ENCODE results near the gene KANSL1. TPM values are rescaled to one million over a fixed set of nuclear protein-coding genes. Genes with fewer than 3 reads are reported as not detected.

The KANSL1 gene
- total and polyA plus RNA-seq, 2 donors (not counting 1 experiment from before 2014, with no cell fraction given), result 36.8 to 233 TPM

- DNase-seq (peak; percentile 57), ATAC-seq (ENCODE audit: low read depth) (peak; percentile 43)
- H3K4me2 ChIP-seq (replicated peaks; ENCODE audit: low read depth, low read length, poor library complexity, severe bottlenecking), result peak overlapping the region; percentile 42
- no peak overlapping the region for H3K9ac ChIP-seq (ENCODE audit: low read length)
- Mint-ChIP-seq H3K9me3 (ENCODE audit: insufficient read depth) (no peaks in the 10 kb centered on the region), H3K4me3 (peak overlapping the region; percentile 61), H3K27me3 (no peaks in the 10 kb centered on the region), H3K4me1 (peaks cover 79% of the 10 kb centered on the region), H3K27ac (peak overlapping the region; percentile 27)
- 73% methylated on average over 10 of the region's 11 CpGs for WGBS (ENCODE audit: insufficient coverage)
- no peaks in the 10 kb centered on the region for H3K9me3 ChIP-seq (ENCODE audit: control extremely low read depth in 1 of 3, control insufficient read depth in 2 of 3, insufficient read depth in 1 of 3, low read length in 2 of 3)
- intact Hi-C loops (cut with micrococcal nuclease), result loop anchor here (5.0 kb wide), 1 partner anchor 37 kb away; no protein-coding TSS in a partner anchor
- peaks cover 0 to 2% of the 10 kb centered on the region in 2 experiments for H3K36me3 ChIP-seq (replicated peaks in 1 of 2; ENCODE audit: control extremely low read depth in 1 of 2, control insufficient read depth in 1 of 2, extremely low read depth in 1 of 2, insufficient read depth in 2 of 2, low read length in 1 of 2)
- ChIA-PET CTCF (interaction anchor here (1.1 to 3.5 kb wide), 4 partner anchors 10 to 135 kb away, joined by 3 to 14 read pairs (median 4); partner anchors contain the start of gene KANSL1), POLR2A (no interaction called here)
- peaks cover 99% of the 10 kb centered on the region for H3K79me2 ChIP-seq (ENCODE audit: control insufficient read depth, insufficient read depth, low read length)
- TF ChIP-seq EZH2 (IDR thresholded peaks at IDR 0.05; ENCODE audit: borderline replicate concordance, insufficient read depth, low read depth, low read length, poor library complexity, severe bottlenecking), result no peak
- TF ChIP-seq, protein P1, sequence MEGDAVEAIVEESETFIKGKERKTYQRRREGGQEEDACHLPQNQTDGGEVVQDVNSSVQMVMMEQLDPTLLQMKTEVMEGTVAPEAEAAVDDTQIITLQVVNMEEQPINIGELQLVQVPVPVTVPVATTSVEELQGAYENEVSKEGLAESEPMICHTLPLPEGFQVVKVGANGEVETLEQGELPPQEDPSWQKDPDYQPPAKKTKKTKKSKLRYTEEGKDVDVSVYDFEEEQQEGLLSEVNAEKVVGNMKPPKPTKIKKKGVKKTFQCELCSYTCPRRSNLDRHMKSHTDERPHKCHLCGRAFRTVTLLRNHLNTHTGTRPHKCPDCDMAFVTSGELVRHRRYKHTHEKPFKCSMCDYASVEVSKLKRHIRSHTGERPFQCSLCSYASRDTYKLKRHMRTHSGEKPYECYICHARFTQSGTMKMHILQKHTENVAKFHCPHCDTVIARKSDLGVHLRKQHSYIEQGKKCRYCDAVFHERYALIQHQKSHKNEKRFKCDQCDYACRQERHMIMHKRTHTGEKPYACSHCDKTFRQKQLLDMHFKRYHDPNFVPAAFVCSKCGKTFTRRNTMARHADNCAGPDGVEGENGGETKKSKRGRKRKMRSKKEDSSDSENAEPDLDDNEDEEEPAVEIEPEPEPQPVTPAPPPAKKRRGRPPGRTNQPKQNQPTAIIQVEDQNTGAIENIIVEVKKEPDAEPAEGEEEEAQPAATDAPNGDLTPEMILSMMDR (IDR thresholded peaks at IDR 0.05), result no peak
- no peaks in the 10 kb centered on the region for H3K27me3 ChIP-seq (replicated peaks in 1 of 4; ENCODE audit: control extremely low read depth in 1 of 4, control insufficient read depth in 3 of 4, insufficient read depth in 4 of 4, low read length in 3 of 4)
- H3K4me3 ChIP-seq (ENCODE audit: control extremely low read depth in 1 of 5, extremely low read depth in 1 of 5, insufficient read depth in 1 of 5, low read depth in 2 of 5, low read length in 4 of 5), result no peak overlapping the region
- H3K27ac ChIP-seq (ENCODE audit: low read length in 2 of 2), result peak overlapping the region in 1 of 2 donors; percentile 35
- H4K20me1 ChIP-seq (ENCODE audit: control insufficient read depth, insufficient read depth, low read length, poor library complexity, severe bottlenecking), result peaks cover 80% of the 10 kb centered on the region
- peak overlapping the region; percentile 16 for H2AFZ ChIP-seq (ENCODE audit: insufficient read depth, low read depth, low read length, poor library complexity, severe bottlenecking)
- peaks cover 29 to 39% of the 10 kb centered on the region in 2 donors for H3K4me1 ChIP-seq (ENCODE audit: control insufficient read depth in 2 of 2, insufficient read depth in 2 of 2, low read length in 2 of 2)
Observed at GRCh38 chr17:46179375-46179999, 13.7 kb downstream of the KANSL1 start.
